Neural cell (in vitro differentiated cells): ENCODE data around the gene CENPQ. TPM values are rescaled to one million over a fixed set of nuclear protein-coding genes. Genes with fewer than 3 reads are reported as not detected.

ENCODE experiments used
- H2AFZ ChIP-seq: fragments of 200-600, 300-800 bp; sonication (generic), shearing (Covaris generic); 2 replicates; pipeline ENCODE4 v1.6.0; 2014; ENCODE audit warnings: low read depth, mild to moderate bottlenecking, antibody characterized with exemption, low read length, moderate library complexity
- H3F3A ChIP-seq: fragments of 200-600 bp; shearing (Covaris generic); 2 replicates; pipeline ENCODE4 v1.6.1; 2016; ENCODE audit warnings: mild to moderate bottlenecking, moderate library complexity, mixed read lengths, antibody characterized with exemption, low read length; ENCODE audit not compliant: insufficient read depth, poor library complexity, severe bottlenecking
- H3K27ac ChIP-seq: fragments of 200-600, 300-800 bp; sonication (generic), shearing (Covaris generic); 2 replicates; pipeline ENCODE4 v1.5.1; 2014; ENCODE audit warnings: mild to moderate bottlenecking, low read length, moderate library complexity
- H3K27me3 ChIP-seq: fragments of 300-800, 200-600 bp; sonication (generic), shearing (Covaris generic); 2 replicates; pipeline ENCODE4 v1.6.0; 2014; ENCODE audit warnings: mild to moderate bottlenecking, low read depth, low read length, moderate library complexity; ENCODE audit not compliant: insufficient read depth
- H3K36me3 ChIP-seq: fragments of 300-800, 200-600 bp; sonication (generic), shearing (Covaris generic); 2 replicates; pipeline ENCODE4 v1.5.1; 2014; ENCODE audit warnings: mild to moderate bottlenecking, antibody characterized with exemption, low read length, moderate library complexity; ENCODE audit not compliant: insufficient read depth
- H3K4me2 ChIP-seq: fragments of 300-800, 200-600 bp; sonication (generic), shearing (Covaris generic); 2 replicates; pipeline ENCODE4 v1.6.0; 2014; ENCODE audit warnings: mild to moderate bottlenecking, low read length
- H3K4me3 ChIP-seq: fragments of 300-800, 200-600 bp; sonication (generic), shearing (Covaris generic); 2 replicates; pipeline ENCODE4 v1.5.1; 2014; ENCODE audit warnings: mild to moderate bottlenecking, low read length, moderate library complexity
- H3K79me2 ChIP-seq: fragments of 200-600 bp; shearing (Covaris generic); replicated peaks from 2 replicates; pipeline ENCODE4 v1.6.0; 2014; ENCODE audit warnings: mild to moderate bottlenecking, low read length, moderate library complexity; ENCODE audit not compliant: insufficient read depth
- H3K9ac ChIP-seq: fragments of 300-800, 200-600 bp; sonication (generic), shearing (Covaris generic); 2 replicates; pipeline ENCODE4 v1.6.1; 2016; ENCODE audit warnings: mild to moderate bottlenecking, low read length, mixed read lengths
- H3K9me2 ChIP-seq: fragments of 200-600 bp; shearing (Covaris generic); 2 replicates; pipeline ENCODE4 v1.6.1; 2016; ENCODE audit warnings: mild to moderate bottlenecking, low read length, mixed read lengths; ENCODE audit not compliant: insufficient read depth
- H3K9me3 ChIP-seq: fragments of 200-600, 300-800 bp; sonication (generic), shearing (Covaris generic); 2 replicates; pipeline ENCODE4 v1.6.1; 2016; ENCODE audit warnings: mild to moderate bottlenecking, mixed run types, low read length, moderate library complexity, mixed read lengths
- H4K20me1 ChIP-seq: fragments of 200-600 bp; shearing (Covaris generic); 2 replicates; pipeline ENCODE4 v1.6.1; 2016; ENCODE audit warnings: mild to moderate bottlenecking, mixed run types; ENCODE audit not compliant: insufficient read depth
- EP300 ChIP-seq: fragments of 450-650 bp; conservative IDR thresholded peaks from 2 replicates; pipeline ENCODE4 v1.6.1; 2014; ENCODE audit warnings: antibody characterized with exemption, mild to moderate bottlenecking, moderate library complexity; ENCODE audit not compliant: poor library complexity, severe bottlenecking
- EZH2 ChIP-seq: fragments of 200-600, 300-800 bp; shearing (Covaris generic), sonication (generic); IDR thresholded peaks from 2 replicates; pipeline ENCODE4 v1.6.1; 2014; ENCODE audit warnings: antibody characterized with exemption, low read length, borderline replicate concordance, mild to moderate bottlenecking; ENCODE audit not compliant: insufficient read depth, poor library complexity, severe bottlenecking
- MXI1 ChIP-seq: fragments of 450-650 bp; conservative IDR thresholded peaks from 2 replicates; pipeline ENCODE4 v1.6.1; 2014; ENCODE audit warnings: antibody characterized with exemption, mild to moderate bottlenecking; ENCODE audit not compliant: poor library complexity, severe bottlenecking
- POLR2AphosphoS5 ChIP-seq: IDR thresholded peaks from 2 replicates; pipeline ENCODE4 v1.6.1; 2012
- RAD21 ChIP-seq: fragments of 450-650 bp; conservative IDR thresholded peaks from 2 replicates; pipeline ENCODE4 v1.6.1; 2014; ENCODE audit warnings: antibody characterized with exemption, mild to moderate bottlenecking, moderate library complexity
- SMC3 ChIP-seq: fragments of 450-650 bp; conservative IDR thresholded peaks from 2 replicates; pipeline ENCODE4 v1.6.1; 2014; ENCODE audit warnings: antibody characterized with exemption, mild to moderate bottlenecking, moderate library complexity; ENCODE audit not compliant: poor library complexity
- TAF1 ChIP-seq: IDR thresholded peaks from 2 replicates; pipeline ENCODE4 v1.6.1; 2012; ENCODE audit warnings: low read depth
- polyA plus RNA-seq: library from polyadenylated mRNA; depleted of rRNA; stranded (reverse); fragments of >200 nt; gene quantifications from 2 replicates; pipeline ENCODE4 v1.2.3, GENCODE V29; 2014
- TF ChIP-seq, protein P1 (sequence below): fragments of 450-650 bp; IDR thresholded peaks from 2 replicates; pipeline ENCODE4 v1.5.1; 2014; ENCODE audit warnings: antibody characterized with exemption, mild to moderate bottlenecking, moderate library complexity; ENCODE audit not compliant: poor library complexity, severe bottlenecking
- TF ChIP-seq, protein P2 (sequence below): IDR thresholded peaks from 2 replicates; pipeline ENCODE4 v1.6.1; 2012; ENCODE audit warnings: borderline replicate concordance

CENPQ gene
- polyA plus RNA-seq, 1 donor from 2014 or later: 8.8 TPM

DNA sequence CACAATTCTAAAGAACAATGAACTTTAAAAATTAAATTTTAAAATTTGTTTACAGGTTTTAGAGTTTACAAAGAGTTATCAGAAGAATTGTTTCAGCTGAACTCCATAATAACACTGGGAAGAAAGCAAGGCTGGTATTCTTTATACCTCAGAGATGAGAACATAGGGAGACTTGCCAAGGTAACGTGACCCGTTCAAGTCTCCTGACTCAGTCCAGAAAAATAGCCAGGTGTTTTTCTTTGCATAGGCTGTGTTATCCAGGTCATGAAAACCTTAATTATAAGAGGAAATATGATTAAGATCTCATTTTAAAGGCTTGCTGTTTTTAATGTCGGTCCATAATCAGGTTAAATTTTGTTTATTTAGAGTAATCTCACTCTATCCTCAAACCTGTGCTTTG lies 78.8 kb downstream of the CENPQ start:
- Histone ChIP-seq H3K27ac (no peak overlapping the region), H3K79me2 (no peaks in the 10 kb centered on the region), H3K4me2 (no peak overlapping the region), H2AFZ (no peak overlapping the region), H3K9me3 (no peaks in the 10 kb centered on the region), H3K27me3 (no peaks in the 10 kb centered on the region), H3K9me2 (no peaks in the 10 kb centered on the region), H4K20me1 (no peaks in the 10 kb centered on the region), H3K9ac (no peak overlapping the region), H3K4me3 (no peak overlapping the region), H3K36me3 (no peaks in the 10 kb centered on the region), H3F3A (no peaks in the 10 kb centered on the region)
- TF ChIP-seq, protein P1, sequence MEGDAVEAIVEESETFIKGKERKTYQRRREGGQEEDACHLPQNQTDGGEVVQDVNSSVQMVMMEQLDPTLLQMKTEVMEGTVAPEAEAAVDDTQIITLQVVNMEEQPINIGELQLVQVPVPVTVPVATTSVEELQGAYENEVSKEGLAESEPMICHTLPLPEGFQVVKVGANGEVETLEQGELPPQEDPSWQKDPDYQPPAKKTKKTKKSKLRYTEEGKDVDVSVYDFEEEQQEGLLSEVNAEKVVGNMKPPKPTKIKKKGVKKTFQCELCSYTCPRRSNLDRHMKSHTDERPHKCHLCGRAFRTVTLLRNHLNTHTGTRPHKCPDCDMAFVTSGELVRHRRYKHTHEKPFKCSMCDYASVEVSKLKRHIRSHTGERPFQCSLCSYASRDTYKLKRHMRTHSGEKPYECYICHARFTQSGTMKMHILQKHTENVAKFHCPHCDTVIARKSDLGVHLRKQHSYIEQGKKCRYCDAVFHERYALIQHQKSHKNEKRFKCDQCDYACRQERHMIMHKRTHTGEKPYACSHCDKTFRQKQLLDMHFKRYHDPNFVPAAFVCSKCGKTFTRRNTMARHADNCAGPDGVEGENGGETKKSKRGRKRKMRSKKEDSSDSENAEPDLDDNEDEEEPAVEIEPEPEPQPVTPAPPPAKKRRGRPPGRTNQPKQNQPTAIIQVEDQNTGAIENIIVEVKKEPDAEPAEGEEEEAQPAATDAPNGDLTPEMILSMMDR: no peak
- TF ChIP-seq MXI1: no peak
- no peak for TF ChIP-seq RAD21
- TF ChIP-seq, protein P2, sequence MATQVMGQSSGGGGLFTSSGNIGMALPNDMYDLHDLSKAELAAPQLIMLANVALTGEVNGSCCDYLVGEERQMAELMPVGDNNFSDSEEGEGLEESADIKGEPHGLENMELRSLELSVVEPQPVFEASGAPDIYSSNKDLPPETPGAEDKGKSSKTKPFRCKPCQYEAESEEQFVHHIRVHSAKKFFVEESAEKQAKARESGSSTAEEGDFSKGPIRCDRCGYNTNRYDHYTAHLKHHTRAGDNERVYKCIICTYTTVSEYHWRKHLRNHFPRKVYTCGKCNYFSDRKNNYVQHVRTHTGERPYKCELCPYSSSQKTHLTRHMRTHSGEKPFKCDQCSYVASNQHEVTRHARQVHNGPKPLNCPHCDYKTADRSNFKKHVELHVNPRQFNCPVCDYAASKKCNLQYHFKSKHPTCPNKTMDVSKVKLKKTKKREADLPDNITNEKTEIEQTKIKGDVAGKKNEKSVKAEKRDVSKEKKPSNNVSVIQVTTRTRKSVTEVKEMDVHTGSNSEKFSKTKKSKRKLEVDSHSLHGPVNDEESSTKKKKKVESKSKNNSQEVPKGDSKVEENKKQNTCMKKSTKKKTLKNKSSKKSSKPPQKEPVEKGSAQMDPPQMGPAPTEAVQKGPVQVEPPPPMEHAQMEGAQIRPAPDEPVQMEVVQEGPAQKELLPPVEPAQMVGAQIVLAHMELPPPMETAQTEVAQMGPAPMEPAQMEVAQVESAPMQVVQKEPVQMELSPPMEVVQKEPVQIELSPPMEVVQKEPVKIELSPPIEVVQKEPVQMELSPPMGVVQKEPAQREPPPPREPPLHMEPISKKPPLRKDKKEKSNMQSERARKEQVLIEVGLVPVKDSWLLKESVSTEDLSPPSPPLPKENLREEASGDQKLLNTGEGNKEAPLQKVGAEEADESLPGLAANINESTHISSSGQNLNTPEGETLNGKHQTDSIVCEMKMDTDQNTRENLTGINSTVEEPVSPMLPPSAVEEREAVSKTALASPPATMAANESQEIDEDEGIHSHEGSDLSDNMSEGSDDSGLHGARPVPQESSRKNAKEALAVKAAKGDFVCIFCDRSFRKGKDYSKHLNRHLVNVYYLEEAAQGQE: no peak
- no peak for TF ChIP-seq SMC3
- no peak for TF ChIP-seq EP300
- TF ChIP-seq EZH2: no peak
- TF ChIP-seq POLR2AphosphoS5: no peak
- TF ChIP-seq TAF1: no peak

Other genes starting within 250 kb of the CENPQ start
- gene MMUT, start 117 bp upstream of the CENPQ start, polyA plus RNA-seq: 24.0 and 27.6 TPM in 2 replicates
- gene GLYATL3, start 36.6 kb downstream of the CENPQ start, polyA plus RNA-seq: not detected in 2 replicates
- not detected in 2 replicates for gene C6orf141, start 87.3 kb downstream of the CENPQ start, polyA plus RNA-seq
- not detected in 2 replicates for gene RHAG, start 173.5 kb downstream of the CENPQ start, polyA plus RNA-seq